HG03442 (cell line): ENCODE measurements around the gene TPSB2.
"Not testable (repeated sequence)": the region's sequence is repeated elsewhere in the genome, so short reads cannot be mapped to it uniquely, and the experiment has no call there.

ENCODE experiments used
- ATAC-seq: cut with Tn5 transposase; IDR thresholded peaks from one replicate; pipeline ENCODE4 v1.9.1; 2021; ENCODE audit warnings: mild to moderate bottlenecking, moderate library complexity; ENCODE audit not compliant: unreplicated experiment

The TPSB2 gene

DNA sequence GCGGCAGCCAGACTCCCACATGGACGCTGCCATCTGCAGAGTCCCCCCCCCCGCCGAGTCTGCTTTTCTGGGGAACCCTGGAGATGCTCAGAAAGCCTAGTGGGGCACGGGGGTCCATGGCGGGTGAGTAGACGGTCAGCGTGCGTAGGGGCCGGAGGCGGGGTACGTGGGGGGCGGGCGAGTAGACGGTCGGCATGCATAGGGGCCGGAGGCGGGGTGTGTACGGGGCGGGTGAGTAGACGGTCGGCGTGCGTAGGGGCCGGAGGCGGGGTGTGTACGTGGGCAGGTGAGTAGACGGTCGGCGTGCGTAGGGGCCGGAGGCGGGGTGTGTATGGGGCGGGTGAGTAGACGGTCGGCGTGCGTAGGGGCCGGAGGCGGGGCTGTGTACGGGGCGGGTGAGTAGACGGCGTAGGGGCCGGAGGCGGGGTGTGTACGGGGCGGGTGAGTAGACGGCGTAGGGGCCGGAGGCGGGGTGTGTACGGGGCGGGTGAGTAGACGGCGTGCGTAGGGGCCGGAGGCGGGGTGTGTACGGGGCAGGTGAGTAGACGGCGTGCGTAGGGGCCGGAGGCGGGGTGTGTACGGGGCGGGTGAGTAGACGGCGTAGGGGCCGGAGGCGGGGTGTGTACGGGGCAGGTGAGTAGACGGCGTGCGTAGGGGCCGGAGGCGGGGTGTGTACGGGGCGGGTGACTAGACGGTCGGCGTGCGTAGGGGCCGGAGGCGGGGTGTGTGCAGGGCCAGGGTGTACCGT is 44.4 kb downstream of the TPSB2 start:
- ATAC-seq = not testable (repeated sequence)

DNA sequence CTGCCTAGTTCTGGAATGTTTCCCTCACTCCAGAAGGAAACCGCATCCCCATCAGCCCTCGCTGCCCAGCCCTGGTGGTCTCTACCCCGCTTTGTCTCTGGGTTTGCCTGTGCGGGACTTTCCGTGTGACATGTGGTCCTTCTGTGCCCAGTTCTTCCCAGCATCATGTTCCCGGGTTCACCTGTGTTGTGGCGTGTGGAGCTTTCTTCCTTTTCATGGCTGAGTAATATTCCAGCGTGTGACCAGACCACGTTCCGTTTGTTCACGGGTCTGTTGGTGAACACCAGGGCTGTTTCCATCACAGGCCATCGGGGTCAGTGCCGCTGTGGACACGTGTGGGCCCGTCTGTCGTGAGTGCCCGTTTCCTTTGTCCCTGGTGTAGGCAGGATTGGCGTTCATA is 45.0 kb downstream of the TPSB2 start:
- ATAC-seq = no peak

DNA sequence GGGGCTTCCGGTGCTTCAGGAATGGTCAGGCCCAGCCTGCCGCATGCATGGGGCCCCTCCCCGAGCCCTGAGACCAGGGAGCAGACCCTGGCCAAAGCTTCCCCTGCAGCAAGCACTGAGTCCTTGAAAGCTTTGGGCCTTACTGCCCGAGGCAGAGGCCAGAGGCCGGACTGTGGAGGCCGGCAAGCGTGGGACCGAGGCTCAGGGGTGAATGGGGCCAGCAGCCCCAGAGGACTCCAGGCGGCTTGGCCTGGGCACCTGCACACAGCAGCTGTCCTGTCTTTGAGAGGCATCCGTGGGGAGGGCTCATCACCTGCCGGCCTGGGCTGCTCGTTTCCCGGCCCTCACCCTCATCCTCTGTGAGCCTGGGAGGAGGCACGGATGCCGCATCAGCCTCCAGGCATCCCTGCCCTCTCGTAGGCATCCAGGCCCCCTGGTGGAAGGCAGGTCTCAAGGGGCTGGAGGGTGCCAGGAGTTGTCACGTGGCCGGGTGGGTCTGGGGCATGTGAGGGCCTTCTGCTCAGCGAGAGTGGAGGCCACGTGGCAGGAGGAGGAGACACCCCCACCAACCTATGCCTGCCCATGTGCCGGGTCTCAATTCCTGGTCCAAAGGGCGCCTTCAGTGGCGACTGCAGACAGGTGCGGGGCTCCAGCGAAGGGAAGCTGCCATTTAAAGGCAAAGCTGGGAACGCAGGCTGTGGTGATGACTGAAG is 45.7 kb downstream of the TPSB2 start:
- no peak for ATAC-seq

DNA sequence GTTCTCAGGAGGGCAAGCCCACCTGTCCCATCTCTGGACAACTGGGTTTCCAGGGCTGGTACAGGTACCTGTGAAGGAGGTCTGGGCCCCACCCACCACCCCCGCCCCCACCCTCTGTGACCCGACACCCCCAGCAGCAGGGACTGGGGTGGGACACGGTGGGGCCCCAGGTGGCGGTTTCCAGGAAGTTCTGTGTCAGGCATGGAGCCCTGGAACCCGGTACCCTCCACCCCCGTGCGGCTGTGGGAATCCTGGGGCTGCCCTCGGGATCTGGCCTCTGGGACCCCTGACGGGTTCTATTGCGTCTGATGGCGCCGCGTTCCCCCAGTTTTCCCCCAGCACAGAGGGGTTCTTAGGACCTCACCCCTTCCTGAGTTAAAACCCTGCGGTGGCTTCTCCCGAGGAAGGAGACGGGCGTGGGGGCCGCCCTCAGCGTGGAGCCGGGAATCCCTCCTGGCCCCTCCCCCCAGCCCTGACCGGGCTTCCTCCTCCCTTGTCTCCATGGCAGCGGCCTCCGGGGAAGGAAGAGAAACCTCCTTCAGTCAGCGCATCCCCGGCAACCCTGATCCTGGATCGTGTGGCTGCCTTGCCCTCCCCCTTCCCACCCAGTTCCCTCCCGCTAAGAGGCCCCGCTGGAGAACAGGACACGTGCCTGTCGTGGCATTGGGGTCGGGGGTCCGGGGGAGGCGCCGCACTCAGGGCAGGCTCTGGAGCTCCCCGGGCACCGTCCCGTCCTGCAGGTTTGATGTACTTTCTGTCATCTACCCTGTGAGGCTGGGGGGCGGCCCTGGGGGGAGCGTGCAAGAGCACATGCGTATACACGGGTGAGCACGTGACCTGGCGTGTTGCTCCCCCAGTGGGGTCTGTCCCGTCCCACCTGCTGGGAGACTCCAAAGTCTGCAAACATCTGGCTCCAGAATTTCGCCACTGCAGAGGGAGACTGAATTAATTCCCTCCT is 46.8 kb downstream of the TPSB2 start:
- no peak for ATAC-seq

DNA sequence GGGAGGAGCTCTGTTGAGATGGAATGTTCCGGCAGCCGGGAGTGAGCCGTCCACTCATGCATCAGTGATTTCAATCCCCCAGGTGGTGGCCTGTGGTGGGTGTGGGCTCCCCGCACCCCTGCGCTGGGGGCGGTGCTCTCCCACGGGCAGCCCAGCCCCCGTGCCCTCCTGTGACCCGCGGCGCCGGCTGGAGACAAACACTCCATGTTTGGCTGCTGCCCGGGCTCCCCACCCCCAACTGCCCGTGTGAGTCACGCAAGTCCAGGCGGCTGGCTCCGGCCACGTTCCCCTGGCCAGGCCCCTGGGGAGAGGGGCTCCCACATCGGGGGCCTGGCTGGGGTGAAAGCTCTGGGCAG is 47.7 kb downstream of the TPSB2 start:
- no peak for ATAC-seq

DNA sequence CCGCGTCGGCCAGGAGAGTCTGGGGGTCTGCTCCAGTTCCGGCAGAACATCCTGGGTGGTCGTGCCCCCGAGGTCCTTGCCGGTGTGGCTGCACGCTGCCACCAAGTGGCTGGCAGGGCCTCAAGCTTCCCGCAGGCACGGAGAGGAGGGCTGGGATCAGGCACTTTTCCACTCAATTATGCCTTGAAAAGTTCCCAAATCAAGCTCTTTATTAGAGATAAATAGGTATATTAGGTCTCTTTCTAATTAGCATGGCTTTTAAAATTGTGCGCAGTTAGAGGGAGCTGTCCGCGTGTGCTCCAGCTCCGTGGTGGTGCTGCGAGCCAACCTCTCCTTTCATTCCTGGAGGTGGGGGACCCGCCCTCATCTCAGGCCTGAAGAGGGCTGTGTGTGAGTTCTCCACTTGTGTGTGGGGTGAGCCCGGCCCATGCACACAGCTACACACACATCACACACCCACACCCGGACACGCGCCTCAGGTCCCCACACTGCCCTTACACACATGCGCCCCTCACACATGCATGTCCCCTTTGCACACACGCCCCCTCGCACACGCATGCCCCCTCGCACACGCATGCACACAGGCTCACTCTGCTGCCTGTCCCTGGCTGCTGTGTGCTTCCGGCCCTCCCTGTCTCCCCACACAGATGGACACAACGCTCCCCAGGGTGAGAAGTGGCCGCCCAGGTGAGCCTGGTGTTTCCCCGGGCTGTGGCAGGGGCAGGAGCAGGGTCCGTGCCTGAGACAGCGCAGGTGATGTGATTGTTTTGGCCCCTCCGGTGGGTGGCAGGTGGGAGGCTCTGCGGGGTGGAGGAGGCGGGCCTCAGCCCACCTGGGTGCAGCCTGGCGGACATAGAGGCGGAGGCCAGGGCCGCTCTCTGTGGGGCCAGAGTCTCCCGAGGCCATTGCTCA is 48.3 kb downstream of the TPSB2 start:
- ATAC-seq = no peak

DNA sequence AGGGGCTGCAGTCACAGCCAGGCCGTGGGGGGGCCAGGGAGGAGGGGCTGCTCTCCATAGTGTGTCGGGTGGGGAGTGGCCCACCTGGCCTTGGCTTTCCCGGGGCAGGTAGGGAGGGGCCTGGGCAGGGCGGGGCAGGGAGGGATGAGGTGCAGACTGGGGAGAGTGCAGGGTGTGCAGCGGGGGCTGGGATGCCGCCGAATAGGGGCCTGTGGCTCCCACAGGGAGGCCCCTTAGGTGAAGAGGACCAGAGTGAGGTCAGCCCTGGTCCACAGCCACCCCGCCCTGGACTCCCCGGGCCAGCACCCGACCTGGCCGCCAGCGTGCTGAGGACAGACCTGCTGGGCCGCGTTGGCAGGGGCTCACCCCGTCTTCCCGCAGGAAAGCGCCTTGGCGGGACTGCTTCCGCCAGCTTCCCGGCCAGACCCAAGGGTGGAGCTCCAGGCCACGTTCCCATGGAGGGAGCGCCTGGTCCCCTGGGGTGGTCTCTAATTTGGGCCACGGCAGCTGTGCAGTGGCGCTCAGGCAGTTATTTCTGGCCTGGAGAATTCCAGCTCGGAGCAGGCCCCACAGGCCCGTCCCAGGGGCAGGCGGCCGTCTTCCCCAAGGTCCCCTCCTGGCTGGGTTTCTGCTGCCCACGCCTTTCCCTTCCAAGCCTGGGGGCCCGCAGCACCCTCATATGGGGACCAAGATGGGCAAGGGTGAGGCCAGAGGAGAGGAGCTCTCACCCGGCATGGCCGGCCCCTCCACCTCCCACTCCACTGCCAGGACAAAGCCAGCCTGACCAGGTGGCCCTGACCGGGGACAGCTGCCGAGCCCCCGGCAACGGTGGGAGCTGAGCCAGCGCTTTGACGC is 49.2 kb downstream of the TPSB2 start:
- ATAC-seq = no peak
